HG03108 (cell line): ENCODE data around the gene ANO1.

ENCODE experiments used
- ATAC-seq: cut with Tn5 transposase; IDR thresholded peaks from one replicate; pipeline ENCODE4 v1.9.1; 2021; ENCODE audit warnings: moderate library complexity; ENCODE audit not compliant: unreplicated experiment

ANO1 gene

DNA sequence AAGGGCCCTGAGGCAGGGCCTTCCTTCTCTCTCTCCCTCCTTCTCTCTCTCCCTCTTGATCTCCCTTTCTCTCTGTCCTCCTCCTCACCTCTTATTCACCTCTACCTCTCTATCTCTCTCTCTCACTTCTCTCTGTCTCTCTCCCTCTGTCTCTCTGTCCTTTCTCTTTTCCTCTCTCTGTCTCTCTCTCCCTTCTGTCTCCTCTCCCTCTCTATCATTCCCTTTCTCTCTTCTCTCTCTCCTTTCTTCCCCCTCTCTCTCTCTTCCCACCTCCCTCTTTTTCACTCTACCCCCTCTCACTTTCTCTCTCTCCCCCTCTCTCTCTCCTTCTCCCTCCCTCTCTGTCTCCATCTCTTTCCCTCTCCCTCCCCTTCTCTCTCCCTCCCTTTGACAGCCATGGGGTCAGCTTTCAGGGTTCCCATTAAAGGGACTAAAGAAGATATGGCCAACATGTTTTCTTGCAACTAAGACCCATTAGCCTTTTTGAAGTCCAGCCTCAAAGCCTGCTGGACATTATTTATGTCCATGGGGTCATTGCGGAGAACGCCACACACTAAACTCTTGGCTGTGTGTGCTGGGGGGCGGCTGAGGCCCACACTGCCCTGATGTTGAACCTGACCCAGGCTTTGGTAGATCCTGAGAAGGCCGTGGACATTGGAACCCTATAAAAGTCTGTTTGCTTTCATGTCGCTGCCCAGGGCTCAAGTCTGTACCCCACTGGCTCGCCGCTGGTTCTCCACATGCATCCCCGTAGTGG lies 15.0 kb downstream of the ANO1 start:
- no peak for ATAC-seq

DNA sequence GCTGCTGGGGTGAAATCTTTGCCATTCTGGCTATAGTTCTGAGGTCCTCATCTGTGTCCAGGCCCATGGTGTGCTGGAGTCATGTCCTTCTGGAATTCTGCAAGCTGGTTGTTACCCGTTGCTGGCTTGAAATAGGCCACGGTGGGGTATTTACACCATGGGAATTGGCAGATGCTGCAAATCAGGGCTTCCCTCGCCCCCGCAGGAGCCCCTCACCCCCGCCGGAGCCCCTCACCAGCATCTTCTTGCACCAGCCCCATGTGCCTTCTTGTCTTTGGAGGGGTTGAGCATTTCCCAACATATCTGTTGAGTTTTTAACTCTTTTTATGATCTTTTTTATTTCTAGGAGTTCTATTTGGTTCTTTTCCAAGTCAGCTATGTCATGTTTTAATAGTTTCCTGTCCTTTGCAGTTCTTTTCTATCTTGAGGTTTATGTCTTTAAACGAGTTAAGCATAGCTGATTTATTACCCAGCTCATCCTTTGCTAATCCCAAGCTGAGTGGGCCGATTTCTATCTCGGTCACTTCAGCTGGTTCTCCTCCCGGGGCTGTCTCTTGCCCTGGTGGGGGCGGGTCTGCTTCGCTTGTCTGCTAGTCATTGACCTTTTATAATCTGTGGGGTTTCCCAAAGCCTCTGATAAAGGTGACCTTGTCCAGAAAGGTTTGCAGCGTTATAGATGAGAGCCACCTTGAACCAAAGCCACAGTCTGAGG lies 17.6 kb downstream of the ANO1 start:
- no peak for ATAC-seq

DNA sequence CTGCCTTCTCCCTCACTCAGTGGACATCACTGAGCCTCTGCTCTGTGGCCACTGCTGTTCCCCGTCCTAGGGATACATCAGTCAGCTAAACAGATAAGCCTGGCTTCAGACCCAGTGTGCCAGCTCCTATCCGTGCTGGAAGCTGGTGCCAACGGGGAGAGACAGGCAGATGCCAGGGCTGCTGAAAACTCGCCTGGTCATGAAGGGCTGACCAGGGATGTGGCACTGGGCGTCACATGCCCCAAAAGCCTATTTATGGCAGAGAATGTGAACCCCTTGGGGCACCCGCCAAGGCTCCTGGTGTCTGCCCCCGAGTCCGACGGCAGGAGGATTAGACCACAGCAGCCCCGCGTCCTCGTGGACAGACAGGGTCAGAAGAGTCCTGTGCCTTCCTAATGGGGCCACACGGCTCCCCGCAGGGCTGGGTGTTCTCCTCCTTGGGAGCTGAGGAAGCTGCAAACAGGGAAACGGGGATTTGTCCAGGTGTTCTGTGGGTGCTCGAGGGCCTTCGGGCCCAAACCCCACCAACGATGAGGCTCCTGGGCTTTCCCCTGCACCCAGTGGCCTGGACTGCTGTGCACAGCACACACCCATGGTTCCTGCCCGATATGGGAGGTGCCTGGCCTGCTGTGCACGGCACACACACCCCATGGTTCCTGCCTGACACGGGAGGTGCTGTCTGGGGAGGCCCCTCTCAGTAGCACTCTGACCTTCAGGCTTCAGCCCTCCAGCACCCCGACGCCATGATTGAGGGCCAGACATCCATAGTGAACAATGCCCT lies 19.9 kb downstream of the ANO1 start:
- no peak for ATAC-seq

DNA sequence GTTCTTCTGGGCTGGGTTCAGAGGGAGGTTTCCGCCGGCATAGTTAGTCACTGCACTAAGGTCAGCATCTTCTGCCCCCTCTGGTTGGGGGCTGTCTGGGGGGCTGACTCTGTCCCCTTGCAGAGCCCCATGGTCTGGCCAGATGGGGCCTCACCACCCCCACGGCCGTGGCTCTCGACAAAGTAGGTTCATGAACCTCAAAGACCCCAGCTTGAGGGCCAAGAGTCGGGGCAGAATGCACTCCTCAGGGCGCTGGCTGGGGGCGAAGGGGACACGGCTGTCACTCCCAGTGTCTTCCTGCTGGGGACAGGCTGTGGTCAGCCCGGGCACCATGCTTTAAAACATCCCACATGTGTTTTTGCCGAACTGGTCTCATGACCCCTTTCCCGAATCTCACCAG lies 20.8 kb downstream of the ANO1 start:
- no peak for ATAC-seq

DNA sequence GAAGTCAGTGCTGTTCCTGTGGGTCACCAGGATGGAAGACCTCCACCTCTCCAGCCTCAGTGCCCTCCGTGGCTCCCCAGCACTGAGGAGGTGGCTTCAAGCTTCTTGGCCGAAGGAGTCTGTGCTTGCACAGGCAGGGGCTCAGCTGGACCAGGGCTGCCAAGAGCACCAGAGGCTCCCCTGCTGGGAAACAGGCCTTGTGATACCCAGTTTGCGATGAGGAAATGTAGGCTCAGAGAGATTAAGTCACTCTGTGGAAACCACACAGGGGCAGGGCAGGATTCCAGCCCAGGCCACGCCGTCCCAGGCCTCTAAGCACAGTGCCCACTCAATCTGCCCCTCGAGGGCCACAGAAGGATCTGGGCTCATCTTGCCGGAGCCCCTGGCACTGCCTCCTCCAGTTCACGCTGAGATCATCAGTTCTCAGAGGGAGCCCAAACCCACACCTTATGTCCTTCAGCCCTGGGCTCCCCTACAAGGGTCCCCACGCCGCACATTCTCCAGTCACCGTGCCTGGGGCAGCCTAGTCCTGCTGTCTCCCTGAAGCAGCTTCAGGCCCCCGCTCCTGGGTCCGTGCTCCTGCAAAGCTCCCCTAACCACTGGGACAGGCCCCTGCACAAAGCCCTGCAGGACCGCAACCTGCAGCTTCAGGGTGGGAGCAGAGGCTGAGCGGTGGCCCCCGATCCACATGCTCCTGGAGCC lies 21.6 kb downstream of the ANO1 start:
- ATAC-seq = no peak

DNA sequence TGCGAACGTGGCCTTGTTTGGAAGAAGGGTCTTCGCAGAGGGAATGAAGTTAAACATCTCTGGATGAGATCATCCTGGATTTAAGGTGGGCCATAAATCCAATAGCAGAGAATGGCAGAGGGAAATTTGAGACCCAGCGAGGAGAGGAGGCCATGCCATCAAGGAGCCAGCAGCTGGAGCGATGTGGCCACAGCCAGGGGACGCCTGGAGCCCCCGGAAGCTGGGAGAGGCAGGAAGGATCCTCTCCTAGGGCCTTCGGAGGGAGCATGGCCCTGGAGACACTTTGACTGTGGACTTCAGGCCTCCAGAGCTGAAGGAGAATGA lies 22.1 kb downstream of the ANO1 start:
- no peak for ATAC-seq

DNA sequence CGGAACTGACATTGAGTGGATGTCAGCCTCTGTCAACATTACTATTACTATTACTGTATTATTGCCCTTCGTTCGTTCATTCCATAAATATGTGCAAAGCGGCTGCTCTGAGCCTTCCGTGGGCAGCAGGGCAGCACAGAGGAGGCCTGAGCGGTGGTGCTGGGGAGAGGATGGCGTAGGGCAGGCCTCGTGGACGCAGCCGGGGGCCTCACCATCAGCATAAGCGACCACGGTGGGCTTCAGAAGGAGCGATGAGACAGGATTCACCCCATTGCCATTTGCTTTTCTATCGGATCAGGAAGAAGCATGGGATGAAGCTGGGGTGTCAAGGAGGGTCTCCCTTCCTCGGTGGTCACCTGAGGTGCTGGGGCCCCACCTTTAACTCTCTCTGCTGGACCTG lies 22.7 kb downstream of the ANO1 start:
- ATAC-seq = no peak

DNA sequence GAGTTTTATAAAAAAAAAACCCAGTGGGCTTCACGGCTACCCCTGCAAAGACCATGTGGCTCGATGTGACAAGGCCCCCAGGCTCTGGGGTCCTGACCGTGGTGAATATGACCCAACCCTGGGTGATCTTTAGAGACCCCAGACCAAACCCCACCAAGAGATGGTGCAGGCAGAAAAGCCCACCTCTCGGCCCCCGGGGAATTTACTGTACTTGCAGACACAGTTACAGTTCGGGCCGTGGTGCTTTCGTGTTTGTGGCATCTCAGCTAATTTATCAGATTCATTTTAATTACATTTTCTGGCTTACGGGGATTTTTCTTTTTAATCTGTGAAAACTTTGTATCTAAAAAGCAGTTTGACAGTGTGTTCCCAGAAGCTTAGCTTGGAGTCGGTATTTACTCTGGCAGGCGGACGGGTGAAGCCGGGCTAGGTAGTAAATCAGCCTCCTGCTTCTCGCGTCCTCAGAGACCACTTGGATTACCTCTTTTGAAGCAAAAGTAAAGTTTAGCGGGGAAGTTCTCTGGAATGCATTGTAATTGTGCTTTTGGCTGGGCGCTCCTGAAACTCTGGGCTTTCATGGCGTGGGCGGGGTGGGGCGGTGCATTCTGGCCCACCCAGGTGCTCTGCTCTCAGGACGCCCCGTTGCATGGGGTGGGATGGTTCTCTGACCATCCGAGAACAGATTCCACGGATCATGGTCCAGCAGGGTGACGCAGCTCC lies 25.3 kb downstream of the ANO1 start:
- no peak for ATAC-seq

DNA sequence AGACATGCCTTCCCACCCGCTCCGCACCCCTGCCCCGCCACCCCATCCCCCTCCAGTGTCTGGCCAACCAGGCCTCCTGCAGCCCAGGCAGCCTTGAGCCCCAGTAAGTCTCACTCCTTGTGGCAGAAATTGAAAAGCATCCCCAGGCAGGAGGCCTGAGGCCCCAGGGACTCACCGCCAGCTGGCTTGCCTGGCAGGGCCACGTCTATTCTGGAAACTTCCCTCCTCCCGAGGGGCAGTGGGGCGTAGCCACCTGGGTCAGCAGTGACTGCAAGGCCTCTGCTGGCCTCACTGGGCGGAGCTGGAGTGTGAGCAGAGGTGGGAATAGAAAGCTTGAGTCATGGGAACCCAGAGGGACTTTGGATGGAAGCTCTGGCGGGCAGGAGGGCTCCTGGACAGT lies 26.3 kb downstream of the ANO1 start:
- no peak for ATAC-seq

DNA sequence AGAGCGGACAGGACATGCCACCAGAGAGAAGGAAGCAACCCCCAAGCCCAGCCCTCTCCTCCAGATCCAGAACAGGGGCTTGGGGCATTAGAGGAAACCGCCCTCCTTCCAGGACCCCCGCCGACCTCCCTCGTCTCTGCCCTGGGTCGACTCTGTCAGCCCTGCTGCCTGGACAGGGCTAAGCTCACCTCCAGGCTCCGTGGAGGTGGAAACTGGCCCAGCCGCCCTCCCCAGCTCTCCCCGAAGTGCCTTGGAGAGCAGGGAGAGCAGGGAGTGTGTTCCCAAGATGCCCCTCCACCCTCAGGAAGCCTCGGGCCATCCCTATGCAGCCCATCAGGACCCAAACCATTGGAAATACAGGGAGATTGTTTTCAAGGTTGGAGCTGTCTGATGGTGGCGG lies 26.8 kb downstream of the ANO1 start:
- no peak for ATAC-seq

DNA sequence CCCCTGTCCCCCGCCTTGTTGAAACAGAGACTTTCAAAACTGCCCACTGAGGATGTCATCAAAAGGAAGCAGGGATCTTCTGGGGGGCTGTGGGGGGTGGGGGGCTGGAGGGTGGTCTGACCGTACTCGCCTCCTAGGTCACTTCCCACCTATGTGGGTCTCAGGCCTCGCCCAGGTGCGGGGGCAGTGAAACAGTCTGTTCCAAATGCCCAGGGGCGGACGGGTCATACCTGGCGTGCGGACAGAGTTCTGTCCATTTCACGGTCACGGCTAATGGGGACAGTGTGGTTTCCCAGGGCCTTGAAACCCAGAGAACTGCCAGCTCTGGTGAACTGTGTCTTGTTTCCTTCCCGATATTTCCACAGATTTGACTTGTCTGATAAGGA lies 27.2 kb downstream of the ANO1 start:
- no peak for ATAC-seq

DNA sequence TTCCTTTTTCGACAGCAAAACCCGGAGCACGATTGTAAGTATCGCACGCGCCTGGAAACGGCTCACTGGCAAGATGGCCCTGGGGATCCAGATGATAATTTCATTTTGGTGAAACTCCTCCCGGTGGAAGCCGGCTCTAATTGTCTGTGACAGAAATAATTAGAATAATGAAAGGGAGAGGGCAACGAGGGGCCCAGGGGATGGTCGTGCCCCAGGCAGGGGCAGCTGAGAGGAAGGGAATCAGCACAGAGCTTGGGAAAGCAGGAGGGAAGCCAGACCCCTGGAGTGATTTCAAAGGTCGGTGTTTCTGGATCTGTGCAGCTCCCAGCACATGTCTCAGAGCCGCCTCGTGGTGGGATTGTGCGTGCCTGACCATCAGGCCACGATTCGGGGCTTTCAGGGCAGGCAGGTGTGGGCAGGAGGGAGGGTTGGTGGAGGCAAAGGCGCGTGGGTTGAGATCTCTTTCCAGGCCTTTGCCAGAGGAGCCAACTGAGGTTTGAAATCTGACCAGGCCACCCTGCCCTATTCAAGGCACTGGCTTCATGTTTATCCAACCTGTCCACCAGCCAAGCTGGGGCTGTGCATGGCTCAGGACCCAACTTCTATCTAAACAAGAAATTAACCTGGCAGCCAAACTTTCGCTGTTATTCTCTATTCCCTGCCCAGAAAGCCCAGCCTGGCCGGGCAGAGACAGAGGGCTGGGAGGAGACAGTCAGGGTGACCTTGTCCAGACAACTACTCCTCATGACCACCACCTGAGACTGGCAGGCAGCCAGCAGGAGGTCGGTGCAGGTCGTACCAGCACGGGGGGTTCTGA lies 27.8 kb downstream of the ANO1 start:
- ATAC-seq = no peak

DNA sequence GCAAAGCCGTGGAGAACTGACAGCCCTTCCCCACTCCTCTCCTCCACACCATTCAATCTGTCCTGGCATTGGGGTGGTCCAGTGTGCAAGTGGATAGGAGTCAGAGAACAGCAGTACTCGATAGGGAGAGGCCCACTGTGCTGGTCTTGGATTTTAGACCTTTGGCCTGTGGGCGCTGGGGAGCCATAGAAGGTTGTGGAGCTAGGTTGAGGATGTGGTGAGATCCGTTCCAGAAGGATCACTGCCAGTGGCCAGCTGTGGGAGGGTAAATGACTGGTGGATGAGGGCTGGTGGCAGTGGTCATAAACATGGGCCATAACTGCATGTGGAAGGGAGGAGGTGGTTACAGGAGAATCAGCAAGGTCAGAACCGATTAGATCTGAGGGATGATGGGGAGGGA lies 28.6 kb downstream of the ANO1 start:
- ATAC-seq = no peak

DNA sequence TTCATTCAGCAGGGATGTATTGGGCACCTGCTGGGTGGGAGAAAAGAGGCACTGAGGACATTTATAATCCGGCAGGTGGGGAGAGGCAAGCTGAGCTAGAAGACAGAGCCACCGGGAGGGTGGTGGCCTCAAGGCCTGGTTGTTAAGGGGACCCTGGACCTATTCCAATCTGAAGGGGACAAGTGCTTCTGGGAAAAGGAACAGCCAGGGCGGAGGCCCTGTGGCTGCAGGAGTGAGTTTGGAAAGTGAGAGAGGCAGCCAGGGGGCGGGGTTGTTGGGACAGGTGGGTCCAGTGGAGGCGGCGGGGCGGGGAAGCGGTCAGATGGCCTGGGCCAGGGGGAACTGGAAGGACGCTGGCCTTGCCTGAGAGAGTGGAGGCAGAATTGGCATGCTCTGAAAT lies 29.1 kb downstream of the ANO1 start:
- no peak for ATAC-seq

DNA sequence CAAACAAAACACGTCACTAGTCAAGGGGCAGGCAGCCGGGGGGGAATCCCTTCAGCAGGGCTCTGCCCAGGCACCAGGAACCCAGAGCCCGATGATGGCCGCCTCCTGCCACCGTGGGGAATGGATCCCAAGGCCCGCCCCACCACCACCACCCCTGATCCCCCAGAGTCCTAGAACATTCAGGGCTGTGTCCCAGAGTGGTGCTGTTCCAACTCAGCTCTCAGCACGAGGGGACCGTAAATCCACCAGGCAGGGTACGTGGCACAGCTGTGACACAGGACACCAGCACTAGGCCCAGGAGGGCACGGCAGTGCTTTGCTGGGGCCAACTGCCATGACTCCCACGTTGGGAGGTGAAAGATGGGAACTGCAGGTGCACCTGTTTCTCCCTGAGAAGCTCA lies 29.6 kb downstream of the ANO1 start:
- ATAC-seq = no peak

DNA sequence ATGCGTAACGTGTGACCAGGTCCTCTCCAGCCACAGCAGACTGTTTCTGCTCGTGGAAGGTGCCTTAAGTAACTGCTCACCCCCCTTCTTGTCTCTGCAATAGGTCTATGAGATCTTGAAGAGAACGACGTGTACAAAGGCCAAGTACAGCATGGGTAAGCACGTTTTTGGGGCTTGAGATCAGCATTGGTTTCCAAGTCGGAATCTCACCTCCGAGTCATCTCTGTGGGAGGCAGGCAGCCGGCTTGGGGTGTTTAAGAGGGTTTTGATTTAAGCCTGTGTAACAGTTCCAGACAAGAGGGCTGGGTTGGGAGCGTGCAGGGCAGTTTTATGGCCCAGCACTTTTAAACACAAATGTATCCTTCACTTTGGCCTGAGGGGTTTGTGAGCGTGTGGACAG lies 30.1 kb downstream of the ANO1 start:
- ATAC-seq = no peak

DNA sequence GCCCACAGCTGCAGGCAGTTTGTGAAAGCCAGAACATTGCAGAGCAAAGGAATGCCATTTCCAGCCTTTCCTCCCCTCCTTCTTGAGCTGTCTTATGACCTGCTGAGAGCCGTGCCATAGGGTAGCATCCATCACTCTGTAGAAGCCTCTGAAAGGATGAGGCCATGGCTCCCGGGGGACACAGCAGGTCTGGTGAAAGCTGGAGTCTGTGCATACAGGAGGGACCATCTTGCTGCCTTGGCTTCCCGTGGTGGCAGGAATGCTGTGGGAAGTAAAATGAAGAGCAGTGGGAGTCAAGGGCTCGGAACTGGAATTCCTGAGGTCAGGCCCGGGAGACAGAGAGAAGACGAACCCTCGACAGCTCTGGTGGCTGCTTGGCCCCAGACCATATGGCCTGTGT lies 30.9 kb downstream of the ANO1 start:
- ATAC-seq = no peak

DNA sequence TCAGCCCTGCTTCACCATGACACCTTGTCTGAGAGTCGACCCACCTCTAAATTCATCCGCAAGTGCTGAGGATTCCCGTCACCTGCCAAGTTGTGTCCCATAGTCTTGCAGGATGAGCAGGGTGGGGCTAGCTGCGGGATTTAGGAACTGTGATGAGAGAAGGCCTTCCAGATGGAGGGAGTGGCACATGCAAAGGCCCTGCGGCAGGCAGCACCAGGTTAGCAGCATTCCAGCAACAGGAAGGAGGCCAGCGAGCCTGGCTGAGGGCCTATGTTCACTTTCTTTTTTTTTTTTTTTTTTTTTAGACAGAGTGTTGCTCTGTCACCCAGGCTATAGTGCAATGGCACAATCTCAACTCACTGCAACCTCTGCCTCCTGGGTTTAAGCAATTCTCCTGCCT lies 31.8 kb downstream of the ANO1 start:
- ATAC-seq = no peak

DNA sequence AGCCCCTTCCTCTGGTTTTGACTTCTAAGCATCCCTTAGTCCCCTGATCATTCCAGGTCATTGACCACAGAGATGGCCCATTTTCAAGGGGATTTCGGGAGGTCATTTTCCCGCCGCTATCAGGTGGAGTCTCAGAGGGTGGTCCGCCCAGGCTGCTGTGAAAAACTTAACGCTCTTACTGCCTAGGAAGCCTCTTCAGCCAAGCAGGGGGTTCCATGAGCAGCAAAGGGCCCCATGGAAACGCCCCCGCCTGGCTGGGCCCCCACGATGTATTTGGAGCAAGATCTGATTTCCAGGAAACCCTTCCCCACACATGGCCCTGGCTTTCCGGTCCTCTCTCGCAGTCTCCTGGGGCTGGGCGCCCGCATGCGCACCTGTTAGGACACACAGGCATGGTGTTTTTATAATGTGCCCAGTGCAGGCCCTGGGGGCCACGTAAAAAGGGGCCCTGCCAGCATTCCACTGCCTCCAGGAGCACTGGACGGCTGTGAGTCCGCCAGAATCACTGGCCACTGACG lies 32.5 kb downstream of the ANO1 start:
- no peak for ATAC-seq
